GM18858 (cell line): ENCODE results near the gene HLA-DOA.

Experiments
- ATAC-seq: cut with Tn5 transposase; IDR thresholded peaks from one replicate; pipeline ENCODE4 v1.9.1; 2021; ENCODE audit not compliant: unreplicated experiment

Gene HLA-DOA

GRCh38 chr6:33008944-33009861, at the start of gene HLA-DOA:
HLA-DOA (minus strand) TSS chr6:33009591.
- peak; percentile 70 for ATAC-seq

- no peak for ATAC-seq
These were observed 48.1 kb upstream of the HLA-DOA start for GRCh38 chr6:33057222-33058150.

- ATAC-seq, result no peak
These were observed 43.8 kb upstream of the HLA-DOA start for GRCh38 chr6:33053230-33053629.

DNA sequence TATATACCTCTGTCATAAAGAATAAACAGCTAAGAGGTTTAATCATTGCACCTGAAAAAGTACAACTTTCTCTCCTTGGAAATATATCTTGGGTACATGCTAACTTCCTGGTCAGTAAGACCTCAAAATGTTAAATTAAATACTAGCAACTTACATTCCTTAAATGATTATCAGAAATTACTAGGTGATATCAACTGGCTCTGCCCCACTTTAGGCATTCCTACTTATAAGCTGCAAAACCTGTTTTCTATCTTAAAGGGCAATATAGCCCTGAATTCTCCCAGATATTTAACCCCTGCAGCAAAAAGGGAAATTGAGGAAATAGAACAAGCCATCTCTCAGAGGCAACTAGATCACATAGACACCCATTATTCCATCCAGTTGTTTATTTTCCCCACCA, 43.2 kb upstream of the HLA-DOA start:
- no peak for ATAC-seq

DNA sequence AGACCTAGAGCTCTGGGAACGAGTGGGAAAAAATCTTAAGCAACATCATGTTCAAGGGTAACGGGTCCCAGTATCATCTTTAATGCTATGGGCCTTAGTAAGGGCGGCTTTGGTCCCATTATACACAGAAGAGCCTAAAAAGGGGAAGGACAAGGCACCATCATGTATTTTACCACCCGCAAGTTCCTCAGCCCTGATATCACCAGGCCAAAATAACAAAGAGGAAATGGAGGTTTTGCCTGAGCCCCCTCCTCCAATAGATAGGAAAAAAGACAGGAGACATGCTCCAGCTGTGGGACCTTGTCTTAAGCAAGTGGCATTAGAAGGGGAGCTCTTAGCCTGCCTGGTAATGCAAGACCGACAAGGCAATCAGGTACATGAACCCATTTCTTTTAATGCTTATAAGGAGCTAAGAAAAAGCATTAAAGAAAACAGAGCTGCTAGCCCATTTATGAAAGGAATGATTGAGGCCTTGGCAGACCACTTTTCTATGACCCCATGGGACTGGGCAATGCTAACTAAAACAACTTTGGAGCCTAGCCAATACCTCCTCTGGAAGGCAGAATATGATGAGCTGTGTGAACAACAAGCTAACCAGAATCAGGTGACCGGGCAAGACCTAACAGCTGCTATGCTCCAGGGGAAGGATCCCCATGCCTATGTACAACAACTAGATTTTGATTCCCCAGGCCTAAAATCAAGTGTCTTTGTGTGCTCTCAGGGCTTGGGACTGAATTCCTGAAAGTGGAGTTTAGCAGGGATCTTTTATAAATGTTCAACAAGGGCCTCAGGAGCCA, 40.8 kb upstream of the HLA-DOA start:
- no peak for ATAC-seq

- no peak for ATAC-seq
These were observed 40.1 kb upstream of the HLA-DOA start for GRCh38 chr6:33049323-33050013.

DNA sequence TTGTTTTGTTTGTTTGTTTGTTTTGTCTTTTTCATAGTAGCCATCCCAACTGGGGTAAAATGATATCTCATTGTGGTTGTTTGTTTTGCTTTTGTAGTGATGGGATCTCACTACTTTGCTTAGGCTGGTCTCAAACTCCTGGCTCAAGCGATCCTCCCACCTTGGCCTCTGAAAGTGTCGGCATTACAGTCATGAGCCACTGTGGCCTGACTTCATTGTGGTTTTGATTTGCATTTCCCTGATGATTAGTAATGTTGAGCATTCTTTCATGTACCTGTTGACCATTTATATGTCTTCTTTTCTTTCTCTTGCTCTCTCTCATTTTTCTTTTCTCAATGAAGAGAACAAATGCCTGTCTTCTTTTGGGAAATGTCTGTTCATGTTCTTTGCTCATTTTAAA, 30.8 kb upstream of the HLA-DOA start:
- ATAC-seq, result no peak

- ATAC-seq, result no peak
These were observed 27.1 kb upstream of the HLA-DOA start for GRCh38 chr6:33036535-33036934.

- no peak for ATAC-seq
These were observed 25.2 kb upstream of the HLA-DOA start for GRCh38 chr6:33034554-33034953.

- ATAC-seq, result no peak
These were observed 20.9 kb upstream of the HLA-DOA start for GRCh38 chr6:33030245-33030644.

GRCh38 chr6:33029328-33030184, 20.2 kb upstream of the HLA-DOA start:
- peak; percentile 60 for ATAC-seq

- ATAC-seq, result no peak
These were observed 18.9 kb upstream of the HLA-DOA start for GRCh38 chr6:33028220-33028849.

- no peak for ATAC-seq
These were observed 15.1 kb upstream of the HLA-DOA start for GRCh38 chr6:33024521-33024920.

DNA sequence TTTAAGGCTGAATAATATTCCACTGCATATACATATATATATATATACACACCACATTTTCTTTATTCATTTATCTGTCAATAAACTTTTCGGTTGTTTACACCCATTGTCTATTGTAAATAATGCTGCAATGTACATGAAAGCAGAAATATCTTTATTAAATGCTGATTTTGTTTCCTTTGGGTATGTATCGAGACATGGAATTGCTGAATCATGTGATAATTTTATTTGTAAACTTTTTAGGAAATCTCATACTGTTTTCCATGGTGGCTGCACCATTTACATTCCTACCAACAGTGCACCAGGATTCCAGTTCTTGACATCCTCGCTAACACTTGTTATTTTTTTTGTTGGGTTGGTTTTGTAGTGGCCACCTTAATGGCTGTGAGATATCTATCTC, 14.1 kb upstream of the HLA-DOA start:
- no peak for ATAC-seq

DNA sequence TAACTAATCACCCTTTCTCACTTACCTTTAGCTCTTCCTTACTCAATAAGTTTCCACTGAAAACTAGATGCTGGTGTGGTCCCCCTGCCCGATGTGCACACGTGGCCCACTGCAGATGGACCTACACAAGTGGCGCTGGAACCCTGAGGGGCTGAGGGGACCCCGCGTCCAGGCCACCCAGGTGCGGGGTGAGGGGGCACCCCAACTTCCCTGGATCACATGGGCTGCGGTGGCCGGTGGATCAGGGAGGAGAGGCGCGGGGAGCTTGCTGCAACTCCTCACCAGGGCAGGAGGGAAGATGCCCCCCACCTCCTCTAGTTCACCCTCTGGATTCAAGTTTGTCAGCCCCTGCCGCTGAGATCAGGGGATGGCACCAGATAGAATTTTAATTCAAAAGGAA, 12.5 kb upstream of the HLA-DOA start:
- ATAC-seq, result no peak

- no peak for ATAC-seq
These were observed 10.0 kb upstream of the HLA-DOA start for GRCh38 chr6:33019372-33019771.

DNA sequence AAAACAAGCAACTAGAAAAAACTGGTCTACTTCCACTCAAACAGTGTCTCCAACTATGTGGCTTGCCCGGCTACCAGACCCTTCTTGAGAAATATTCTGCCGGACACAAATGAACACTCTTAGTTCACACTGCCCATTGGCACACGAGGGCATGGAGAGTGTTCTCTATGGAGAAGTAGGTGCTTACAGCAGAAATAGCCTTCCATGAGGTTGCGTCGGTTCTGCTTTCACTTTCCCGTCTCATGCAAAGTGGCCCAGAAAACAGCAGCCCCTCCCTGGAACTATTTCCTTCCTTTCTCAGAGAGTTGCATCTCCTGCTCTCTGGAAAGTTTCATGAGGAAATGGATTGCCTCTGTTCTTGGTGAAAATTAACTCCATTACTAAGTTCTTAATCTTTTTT, 9.5 kb upstream of the HLA-DOA start:
- no peak for ATAC-seq

GRCh38 chr6:33018418-33018817, 9.0 kb upstream of the HLA-DOA start:
- no peak for ATAC-seq
